Osteoblast (primary cell): Measurements from ENCODE around the gene CT83. TPM values are rescaled to one million over a fixed set of nuclear protein-coding genes. Genes with fewer than 3 reads are reported as not detected.

Experiments used
- DNase-seq: peaks from one replicate; pipeline ENCODE4 v3.0.0; 2011; ENCODE audit warnings: low spot score, mixed read lengths; ENCODE audit not compliant: insufficient read length; ENCODE audit errors: missing footprints
- H2AFZ ChIP-seq: 2 replicates; pipeline ENCODE4 v1.6.0; 2011; ENCODE audit warnings: mild to moderate bottlenecking, low read length
- H3K27ac ChIP-seq: 2 replicates; pipeline ENCODE4 v1.5.1; 2011; ENCODE audit warnings: mild to moderate bottlenecking, low read depth, low read length, moderate library complexity
- H3K27me3 ChIP-seq: 2 replicates; pipeline ENCODE4 v1.6.0; 2012; ENCODE audit warnings: mild to moderate bottlenecking, control low read depth, inconsistent platforms, low read length, moderate library complexity; ENCODE audit not compliant: insufficient read depth
- H3K36me3 ChIP-seq: 2 replicates; pipeline ENCODE4 v1.5.1; 2011; ENCODE audit warnings: mild to moderate bottlenecking, low read length, control low read depth, moderate library complexity; ENCODE audit not compliant: insufficient read depth
- H3K4me1 ChIP-seq: 2 replicates; pipeline ENCODE4 v1.5.1; 2011; ENCODE audit warnings: mild to moderate bottlenecking, low read length, control low read depth, moderate library complexity; ENCODE audit not compliant: insufficient read depth
- H3K4me2 ChIP-seq: 2 replicates; pipeline ENCODE4 v1.6.0; 2011; ENCODE audit warnings: mild to moderate bottlenecking, low read length; ENCODE audit not compliant: insufficient read depth
- H3K4me3 ChIP-seq: fragments of 200-600 bp; sonication (generic); 3 replicates; pipeline ENCODE4 v1.5.1; 2012; ENCODE audit warnings: mild to moderate bottlenecking, low read length, inconsistent platforms; ENCODE audit not compliant: insufficient read depth
- H3K79me2 ChIP-seq: 2 replicates; pipeline ENCODE4 v1.6.0; 2012; ENCODE audit warnings: mild to moderate bottlenecking, low read length, control low read depth, inconsistent platforms; ENCODE audit not compliant: insufficient read depth
- H3K9me3 ChIP-seq: 2 replicates; pipeline ENCODE4 v1.5.1; 2011; ENCODE audit warnings: low read depth, low read length, control low read depth
- H4K20me1 ChIP-seq: 2 replicates; pipeline ENCODE4 v1.6.0; 2012; ENCODE audit warnings: mild to moderate bottlenecking, low read length, control low read depth; ENCODE audit not compliant: insufficient read depth
- total RNA-seq: library from RNA; depleted of rRNA; stranded (reverse); fragments of >200 nt; gene quantifications from 2 replicates; pipeline ENCODE4 v1.2.3, GENCODE V29; 2012
- TF ChIP-seq, protein P1 (sequence below): IDR thresholded peaks from 2 replicates; pipeline ENCODE4 v1.5.1; 2011; ENCODE audit warnings: mild to moderate bottlenecking, low read depth, low read length, moderate library complexity; ENCODE audit errors: extremely low read depth

Gene CT83
- total RNA-seq, 1 donor, result not detected

DNA sequence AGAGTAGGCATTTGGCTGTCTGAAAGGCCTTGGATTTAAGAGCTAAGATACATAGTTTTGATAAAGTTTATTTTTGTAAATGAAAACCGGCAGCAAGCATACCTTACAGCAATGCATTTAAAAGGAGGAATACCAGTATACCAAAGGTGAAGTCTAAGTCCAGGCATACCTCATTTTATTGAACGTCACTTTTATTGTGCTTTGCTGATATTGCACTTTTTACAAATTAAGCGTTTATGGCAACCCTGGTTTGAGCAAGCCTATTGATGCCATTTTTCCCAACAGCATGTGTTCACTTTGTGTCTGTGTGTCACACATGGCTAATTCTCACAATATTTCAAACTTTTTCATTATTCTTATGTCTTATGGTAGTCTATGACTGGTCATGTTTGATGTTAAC is 34.8 kb downstream of the CT83 start:
- no peak for DNase-seq
- Histone ChIP-seq H3K4me2 (no peak overlapping the region), H3K27ac (no peak overlapping the region), H2AFZ (no peak overlapping the region), H4K20me1 (no peaks in the 10 kb centered on the region), H3K79me2 (no peaks in the 10 kb centered on the region), H3K36me3 (no peaks in the 10 kb centered on the region), H3K4me1 (no peaks in the 10 kb centered on the region), H3K27me3 (no peaks in the 10 kb centered on the region), H3K9me3 (no peaks in the 10 kb centered on the region), H3K4me3 (no peak overlapping the region)
- TF ChIP-seq, protein P1, sequence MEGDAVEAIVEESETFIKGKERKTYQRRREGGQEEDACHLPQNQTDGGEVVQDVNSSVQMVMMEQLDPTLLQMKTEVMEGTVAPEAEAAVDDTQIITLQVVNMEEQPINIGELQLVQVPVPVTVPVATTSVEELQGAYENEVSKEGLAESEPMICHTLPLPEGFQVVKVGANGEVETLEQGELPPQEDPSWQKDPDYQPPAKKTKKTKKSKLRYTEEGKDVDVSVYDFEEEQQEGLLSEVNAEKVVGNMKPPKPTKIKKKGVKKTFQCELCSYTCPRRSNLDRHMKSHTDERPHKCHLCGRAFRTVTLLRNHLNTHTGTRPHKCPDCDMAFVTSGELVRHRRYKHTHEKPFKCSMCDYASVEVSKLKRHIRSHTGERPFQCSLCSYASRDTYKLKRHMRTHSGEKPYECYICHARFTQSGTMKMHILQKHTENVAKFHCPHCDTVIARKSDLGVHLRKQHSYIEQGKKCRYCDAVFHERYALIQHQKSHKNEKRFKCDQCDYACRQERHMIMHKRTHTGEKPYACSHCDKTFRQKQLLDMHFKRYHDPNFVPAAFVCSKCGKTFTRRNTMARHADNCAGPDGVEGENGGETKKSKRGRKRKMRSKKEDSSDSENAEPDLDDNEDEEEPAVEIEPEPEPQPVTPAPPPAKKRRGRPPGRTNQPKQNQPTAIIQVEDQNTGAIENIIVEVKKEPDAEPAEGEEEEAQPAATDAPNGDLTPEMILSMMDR, result no peak

DNA sequence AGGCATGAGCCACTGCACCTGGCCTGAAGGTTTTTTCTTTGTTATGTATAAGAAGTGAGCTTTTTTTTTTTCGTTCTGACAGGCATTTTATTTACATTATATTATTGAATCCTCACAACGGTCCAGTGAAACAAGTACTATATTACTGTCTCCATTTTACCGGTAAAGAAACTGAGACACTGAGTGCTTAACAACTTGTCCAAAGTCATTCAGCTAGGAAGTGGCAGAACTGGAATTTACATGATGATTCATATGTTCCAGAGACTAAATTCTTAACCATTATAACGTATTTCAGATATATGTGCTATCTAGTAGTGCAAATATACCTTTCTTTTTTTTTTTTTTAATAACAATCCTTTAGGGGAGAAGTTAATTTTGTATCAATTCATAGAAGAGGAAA is 44.8 kb downstream of the CT83 start:
- TF ChIP-seq, protein P1, result no peak
- H3K4me2 ChIP-seq, result no peak overlapping the region
- no peaks in the 10 kb centered on the region for H3K27me3 ChIP-seq

DNA sequence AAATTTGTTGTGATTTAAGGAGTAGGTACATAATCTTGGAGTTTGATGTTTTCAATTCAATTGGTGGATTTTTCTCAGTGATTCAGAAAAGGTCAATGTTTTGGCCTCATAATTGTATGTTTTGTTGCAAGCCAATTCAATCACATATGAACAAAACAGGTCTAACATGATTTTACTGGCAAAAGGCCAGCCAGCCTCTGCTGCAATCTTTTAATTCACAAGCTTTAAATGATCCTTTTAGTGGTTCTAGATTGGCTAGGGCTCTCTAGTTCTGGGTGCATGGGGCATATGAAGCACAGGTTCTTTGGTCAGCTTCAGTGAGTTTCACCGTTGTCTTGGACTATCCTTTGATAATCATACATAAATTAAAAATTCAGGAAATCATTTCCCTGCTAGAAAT is 45.6 kb downstream of the CT83 start:
- DNase-seq, result no peak
- TF ChIP-seq, protein P1, result no peak
- Histone ChIP-seq H2AFZ (no peak overlapping the region), H3K4me1 (no peaks in the 10 kb centered on the region), H3K36me3 (no peaks in the 10 kb centered on the region), H3K4me3 (no peak overlapping the region), H4K20me1 (no peaks in the 10 kb centered on the region), H3K79me2 (no peaks in the 10 kb centered on the region), H3K9me3 (no peaks in the 10 kb centered on the region), H3K4me2 (no peak overlapping the region), H3K27ac (no peak overlapping the region), H3K27me3 (no peaks in the 10 kb centered on the region)

More for the DNA sequence above, 44.8 kb downstream of the CT83 start:
- Histone ChIP-seq H3K4me1 (no peaks in the 10 kb centered on the region), H4K20me1 (no peaks in the 10 kb centered on the region), H3K79me2 (no peaks in the 10 kb centered on the region), H3K4me3 (no peak overlapping the region), H2AFZ (no peak overlapping the region), H3K36me3 (no peaks in the 10 kb centered on the region), H3K27ac (no peak overlapping the region), H3K9me3 (no peaks in the 10 kb centered on the region)
- DNase-seq, result no peak

DNA sequence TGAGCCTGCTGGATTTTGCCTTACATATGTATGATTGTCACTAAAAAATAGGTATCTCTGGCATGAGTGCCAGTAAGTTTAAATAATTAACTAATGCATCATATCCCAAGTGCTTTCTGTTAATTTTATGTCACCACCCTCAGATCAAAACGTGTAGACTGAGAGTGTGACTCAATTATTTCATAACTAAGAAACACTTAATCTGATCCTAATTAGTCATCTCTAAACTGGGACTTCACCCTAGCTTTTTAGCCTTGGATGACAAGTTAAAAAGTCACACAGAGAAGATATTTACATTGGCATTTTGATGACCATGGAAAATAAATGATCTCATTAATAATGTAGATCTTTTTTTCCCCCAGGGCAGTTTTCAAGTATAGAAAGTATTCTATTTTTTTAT is 49.5 kb downstream of the CT83 start:
- DNase-seq, result no peak
- no peak overlapping the region for H2AFZ ChIP-seq
- no peak overlapping the region for H3K4me3 ChIP-seq
- no peaks in the 10 kb centered on the region for H3K27me3 ChIP-seq
- no peaks in the 10 kb centered on the region for H4K20me1 ChIP-seq
- H3K79me2 ChIP-seq, result no peaks in the 10 kb centered on the region
- no peak overlapping the region for H3K4me2 ChIP-seq
- H3K9me3 ChIP-seq, result no peaks in the 10 kb centered on the region
- H3K36me3 ChIP-seq, result no peaks in the 10 kb centered on the region
- H3K27ac ChIP-seq, result no peak overlapping the region
- TF ChIP-seq, protein P1, result no peak
- no peaks in the 10 kb centered on the region for H3K4me1 ChIP-seq

Other genes with a start within 250 kb of the CT83 start
- not detected in 2 replicates for gene SLC6A14, start 26.4 kb downstream of the CT83 start, total RNA-seq